CD14-positive monocyte (primary cell): ENCODE data around the gene GLYAT. TPM values are rescaled to one million over a fixed set of nuclear protein-coding genes. Genes with fewer than 3 reads are reported as not detected.
A peak's percentile ranks its signal among the peaks of the same experiment; 100 is the strongest.

Experiments
- DNase-seq, 3 donors: peaks; one replicate each; pipeline ENCODE4 v3.0.0-alpha.2; 2011 to 2022
- H2AFZ ChIP-seq: 2 replicates; pipeline ENCODE4 v1.6.0; 2012; ENCODE audit warnings: mild to moderate bottlenecking, low read depth, low read length, inconsistent platforms; ENCODE audit not compliant: insufficient read depth, poor library complexity, severe bottlenecking
- H3K27ac ChIP-seq, 2 donors: 1 replicate in 1 of 2; 2 replicates in 1 of 2; pipeline ENCODE4 v1.5.1; 2012 to 2013; ENCODE audit warnings: low read length in 2 of 2, control low read depth in 1 of 2, inconsistent platforms in 1 of 2, low read depth in 1 of 2, mild to moderate bottlenecking in 1 of 2
- H3K27me3 ChIP-seq, 2 donors: one replicate each; pipeline versions ENCODE4 v1.6.0 to v1.6.1; 2011 to 2013; ENCODE audit warnings: low read length in 2 of 2; ENCODE audit not compliant: control insufficient read depth in 2 of 2, insufficient read depth in 2 of 2
- H3K36me3 ChIP-seq, 2 donors: replicated peaks in 1 of 2; 1 replicate in 1 of 2; 2 replicates in 1 of 2; pipeline versions ENCODE4 v1.5.1 to v1.6.1; 2012 to 2013; ENCODE audit warnings: low read length in 2 of 2, control low read depth in 1 of 2, inconsistent platforms in 1 of 2, mild to moderate bottlenecking in 1 of 2; ENCODE audit not compliant: insufficient read depth in 2 of 2, control insufficient read depth in 1 of 2
- H3K4me1 ChIP-seq, 2 donors: 1 replicate in 1 of 2; 2 replicates in 1 of 2; pipeline versions ENCODE4 v1.5.1 to v1.6.1; 2012 to 2013; ENCODE audit warnings: low read length in 2 of 2, control low read depth in 1 of 2, inconsistent platforms in 1 of 2, mild to moderate bottlenecking in 1 of 2, moderate library complexity in 1 of 2; ENCODE audit not compliant: insufficient read depth in 2 of 2, control insufficient read depth in 1 of 2
- H3K4me2 ChIP-seq: replicated peaks from 2 replicates; pipeline ENCODE3; 2012; ENCODE audit warnings: low read length, moderate library complexity, mild to moderate bottlenecking; ENCODE audit not compliant: poor library complexity, severe bottlenecking; ENCODE audit errors: extremely low read depth
- H3K4me3 ChIP-seq, 3 experiments: fragments of 200-600 bp in 1 of 3; sonication (generic) in 1 of 3; replicated peaks in 1 of 3; 1 replicate in 2 of 3; 2 replicates in 1 of 3; pipeline ENCODE4 v1.5.1; 2011 to 2013; ENCODE audit warnings: low read length in 3 of 3, mild to moderate bottlenecking in 3 of 3, control low read depth in 2 of 3, low read depth in 2 of 3, inconsistent platforms in 1 of 3, moderate library complexity in 1 of 3
- H3K79me2 ChIP-seq: 2 replicates; pipeline ENCODE4 v1.6.0; 2012; ENCODE audit warnings: mild to moderate bottlenecking, control low read depth, inconsistent platforms, low read length, moderate library complexity; ENCODE audit not compliant: insufficient read depth
- H3K9ac ChIP-seq: 2 replicates; pipeline ENCODE4 v1.6.0; 2017; ENCODE audit warnings: low read length, mild to moderate bottlenecking; ENCODE audit not compliant: insufficient read depth, poor library complexity, severe bottlenecking
- H3K9me3 ChIP-seq, 2 donors: replicated peaks in 1 of 2; 1 replicate in 1 of 2; 2 replicates in 1 of 2; pipeline versions ENCODE4 v1.5.1 to v1.6.1; 2012 to 2013; ENCODE audit warnings: low read length in 2 of 2, control low read depth in 1 of 2; ENCODE audit not compliant: control insufficient read depth in 1 of 2, insufficient read depth in 1 of 2
- H4K20me1 ChIP-seq: 2 replicates; pipeline ENCODE4 v1.6.0; 2012; ENCODE audit warnings: mild to moderate bottlenecking, low read length, control low read depth, moderate library complexity; ENCODE audit not compliant: insufficient read depth
- H3K27ac Mint-ChIP-seq, 7 donors: one replicate each; pipeline ENCODE4 v1.8.0; 2020; ENCODE audit warnings: mild to moderate bottlenecking in 7 of 7, mixed read lengths in 7 of 7, moderate library complexity in 6 of 7, inconsistent platforms in 2 of 7
- H3K27me3 Mint-ChIP-seq, 3 donors: one replicate each; pipeline ENCODE4 v1.8.0; 2021 to 2022; ENCODE audit warnings: low read depth in 3 of 3, mild to moderate bottlenecking in 3 of 3, mixed read lengths in 3 of 3, moderate library complexity in 3 of 3, inconsistent platforms in 1 of 3
- H3K36me3 Mint-ChIP-seq, 2 donors: one replicate each; pipeline ENCODE4 v1.8.0; 2020; ENCODE audit warnings: mixed read lengths in 2 of 2, inconsistent platforms in 1 of 2, mild to moderate bottlenecking in 1 of 2
- H3K4me1 Mint-ChIP-seq: one replicate; pipeline ENCODE4 v1.8.0; 2020; ENCODE audit warnings: mild to moderate bottlenecking, mixed read lengths
- H3K4me3 Mint-ChIP-seq, 2 donors: one replicate each; pipeline ENCODE4 v1.8.0; 2020; ENCODE audit warnings: mild to moderate bottlenecking in 2 of 2, mixed read lengths in 2 of 2, moderate library complexity in 1 of 2
- H3K9me3 Mint-ChIP-seq, 7 donors: one replicate each; pipeline ENCODE4 v1.8.0; 2020 to 2022; ENCODE audit warnings: mixed read lengths in 7 of 7, mild to moderate bottlenecking in 6 of 7, moderate library complexity in 6 of 7, inconsistent platforms in 2 of 7
- WGBS: methylation state at CpG from one replicate; pipeline ENCODE4 v1.1.5; 2013; ENCODE audit warnings: missing lambda C conversion rate; ENCODE audit not compliant: insufficient coverage; 5-methylcytosine and 5-hydroxymethylcytosine counted together
- intact Hi-C, 2 donors: fragments of 100-400 bp; cut with micrococcal nuclease; formaldehyde crosslinking; loops; one replicate each; pipeline versions ENCODE4 v1.15.0 to v1.15.1; 2023
- polyA plus RNA-seq, 3 donors: library from polyadenylated mRNA; depleted of rRNA in 1 of 3; unstranded in 2 of 3; stranded (reverse) in 1 of 3; fragments of 300-500 nt in 2 of 3; fragments of >200 nt in 1 of 3; fragmentation: Illumina TruSeq in 2 of 3; gene quantifications; 1 replicate in 2 of 3; 2 replicates in 1 of 3; pipeline ENCODE4 v1.2.3, GENCODE V29; 2012 to 2021
- TF ChIP-seq, protein P1 (sequence below): fragments of 200-600 bp; IDR thresholded peaks from one replicate; pipeline ENCODE4 v1.8.0; 2022; ENCODE audit warnings: antibody characterized with exemption, mild to moderate bottlenecking

The GLYAT gene
- polyA plus RNA-seq, 3 donors = not detected

DNA sequence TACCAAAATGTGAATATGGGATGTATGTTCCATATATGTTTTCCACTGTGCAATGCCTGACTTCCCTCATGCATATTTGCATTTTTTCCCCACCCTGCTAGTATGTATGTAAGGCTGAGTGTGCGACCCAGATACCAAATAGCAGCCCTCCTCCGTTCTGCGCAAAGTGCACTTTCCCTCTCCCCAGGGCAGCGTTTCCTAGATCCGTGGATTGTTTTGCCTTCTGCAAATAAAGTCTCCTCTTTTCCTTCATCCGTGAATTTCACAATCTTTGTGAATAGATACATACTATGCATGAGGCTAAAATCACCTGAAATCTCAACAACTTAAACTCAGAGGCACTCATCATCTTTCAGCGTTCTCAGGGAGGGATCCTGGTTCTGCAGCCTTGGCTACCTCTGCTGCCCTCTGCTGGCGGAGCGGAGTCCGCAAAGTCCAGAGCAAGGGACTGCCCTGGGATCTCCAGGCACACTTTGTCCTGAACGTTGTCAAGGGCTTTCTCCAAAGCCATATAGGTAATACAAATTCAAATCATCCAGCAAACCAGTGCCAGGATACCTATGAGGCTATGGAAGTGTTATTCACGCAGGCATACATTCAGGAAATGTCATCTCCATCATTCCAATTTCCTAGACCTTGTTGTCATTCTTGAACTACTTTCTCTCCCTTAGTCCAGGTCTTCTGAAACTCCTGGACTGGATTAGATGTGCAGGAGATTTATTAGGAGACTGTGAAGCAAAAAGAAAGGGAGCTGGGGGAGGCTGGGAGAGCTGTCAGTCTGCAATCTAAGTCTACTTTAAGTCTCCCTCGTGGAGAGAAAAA lies 56.2 kb downstream of the GLYAT start:
- H3K4me3 ChIP-seq = no peak overlapping the region
- no peaks in the 10 kb centered on the region for H3K27me3 Mint-ChIP-seq
- no peak overlapping the region for H3K27ac Mint-ChIP-seq
- no peak overlapping the region for H3K27ac ChIP-seq
- no peaks in the 10 kb centered on the region for H3K79me2 ChIP-seq
- TF ChIP-seq, protein P1, sequence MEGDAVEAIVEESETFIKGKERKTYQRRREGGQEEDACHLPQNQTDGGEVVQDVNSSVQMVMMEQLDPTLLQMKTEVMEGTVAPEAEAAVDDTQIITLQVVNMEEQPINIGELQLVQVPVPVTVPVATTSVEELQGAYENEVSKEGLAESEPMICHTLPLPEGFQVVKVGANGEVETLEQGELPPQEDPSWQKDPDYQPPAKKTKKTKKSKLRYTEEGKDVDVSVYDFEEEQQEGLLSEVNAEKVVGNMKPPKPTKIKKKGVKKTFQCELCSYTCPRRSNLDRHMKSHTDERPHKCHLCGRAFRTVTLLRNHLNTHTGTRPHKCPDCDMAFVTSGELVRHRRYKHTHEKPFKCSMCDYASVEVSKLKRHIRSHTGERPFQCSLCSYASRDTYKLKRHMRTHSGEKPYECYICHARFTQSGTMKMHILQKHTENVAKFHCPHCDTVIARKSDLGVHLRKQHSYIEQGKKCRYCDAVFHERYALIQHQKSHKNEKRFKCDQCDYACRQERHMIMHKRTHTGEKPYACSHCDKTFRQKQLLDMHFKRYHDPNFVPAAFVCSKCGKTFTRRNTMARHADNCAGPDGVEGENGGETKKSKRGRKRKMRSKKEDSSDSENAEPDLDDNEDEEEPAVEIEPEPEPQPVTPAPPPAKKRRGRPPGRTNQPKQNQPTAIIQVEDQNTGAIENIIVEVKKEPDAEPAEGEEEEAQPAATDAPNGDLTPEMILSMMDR = peak; percentile 94
- no peaks in the 10 kb centered on the region for H3K27me3 ChIP-seq
- H3K4me3 Mint-ChIP-seq = no peak overlapping the region
- H3K4me1 ChIP-seq = no peaks in the 10 kb centered on the region
- 18% methylated on average over 6 of the region's 13 CpGs for WGBS
- H3K4me1 Mint-ChIP-seq = no peaks in the 10 kb centered on the region
- no peaks in the 10 kb centered on the region for H4K20me1 ChIP-seq
- no peak overlapping the region for H3K4me2 ChIP-seq
- H3K36me3 Mint-ChIP-seq = no peaks in the 10 kb centered on the region
- no peaks in the 10 kb centered on the region for H3K36me3 ChIP-seq
- no peaks in the 10 kb centered on the region for H3K9me3 Mint-ChIP-seq
- no peaks in the 10 kb centered on the region for H3K9me3 ChIP-seq
- no peak overlapping the region for H3K9ac ChIP-seq
- peak overlapping the region; percentile 54 for H2AFZ ChIP-seq
- intact Hi-C loops = no loop called here
- peak; percentile 23 to 49 (median 35) for DNase-seq

DNA sequence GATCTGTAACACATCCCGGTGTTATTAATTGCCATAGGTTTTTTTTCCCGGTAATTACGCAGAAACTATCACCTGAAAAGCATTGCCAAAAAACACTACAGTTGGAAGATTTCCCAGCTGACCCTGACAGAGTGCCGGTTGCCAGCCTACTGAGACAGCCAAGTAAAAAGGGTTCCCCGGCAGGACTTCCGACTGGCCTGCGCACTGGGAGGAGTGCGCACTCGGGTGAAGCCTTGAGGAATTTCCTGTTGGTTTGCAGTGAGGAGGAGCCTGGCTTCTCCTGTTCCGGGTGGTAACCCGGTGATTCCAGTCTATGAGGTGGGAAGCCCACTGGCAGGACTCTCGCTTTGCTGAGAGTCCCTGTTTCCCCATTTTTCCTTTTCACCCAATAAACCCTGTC lies 57.1 kb downstream of the GLYAT start:
- no peaks in the 10 kb centered on the region for H3K79me2 ChIP-seq
- Mint-ChIP-seq H3K27me3 (no peaks in the 10 kb centered on the region), H3K4me3 (no peak overlapping the region), H3K27ac (no peak overlapping the region), H3K4me1 (no peaks in the 10 kb centered on the region), H3K9me3 (peaks cover 0 to 4% (median 0%) of the 10 kb centered on the region in 7 donors), H3K36me3 (no peaks in the 10 kb centered on the region)
- H3K9ac ChIP-seq = no peak overlapping the region
- DNase-seq = no peak
- no peaks in the 10 kb centered on the region for H3K9me3 ChIP-seq
- intact Hi-C loops = no loop called here
- TF ChIP-seq, protein P1 = no peak
- H3K4me2 ChIP-seq = no peak overlapping the region
- no peak overlapping the region for H3K4me3 ChIP-seq
- no peaks in the 10 kb centered on the region for H3K36me3 ChIP-seq
- no peak overlapping the region for H3K27ac ChIP-seq
- H4K20me1 ChIP-seq = no peaks in the 10 kb centered on the region
- no peak overlapping the region for H2AFZ ChIP-seq
- 97% methylated on average over 6 of the region's 12 CpGs for WGBS
- H3K4me1 ChIP-seq = no peaks in the 10 kb centered on the region
- H3K27me3 ChIP-seq = no peaks in the 10 kb centered on the region
